ENCODE results near the gene MCRIP1. TPM values are rescaled to one million over a fixed set of nuclear protein-coding genes. Genes with fewer than 3 reads are reported as not detected.
A peak's percentile ranks its signal among the peaks of the same experiment; 100 is the strongest.

MCRIP1 gene
- total and polyA plus RNA-seq, 2 of the 4 experiments (the other 2 are of a cell fraction): 56.5 to 164 TPM

GRCh38 chr17:81845361-81845760 lies 12.3 kb upstream of the MCRIP1 start:
- ATAC-seq (ENCODE audit: low read depth) (no peak), DNase-seq (no peak)
- peaks cover 49% of the 10 kb centered on the region for H4K20me1 ChIP-seq (ENCODE audit: insufficient read depth, low read length)
- H2AK9ac ChIP-seq (replicated peaks; ENCODE audit: low read depth, low read length, poor library complexity): peak overlapping the region; percentile 78
- H2BK15ac ChIP-seq (ENCODE audit: low read depth, low read length): no peak overlapping the region
- peaks cover 62% of the 10 kb centered on the region for H3K36me3 ChIP-seq (ENCODE audit: control insufficient read depth, insufficient read depth, low read length)
- no peak overlapping the region for H4K91ac ChIP-seq (ENCODE audit: insufficient read depth, low read depth, low read length)
- ChIA-PET CTCF (no interaction called here), POLR2A (ENCODE audit: unreplicated experiment) (interaction anchor here (1.0 kb wide), 1 partner anchor 10 kb away, joined by 3 read pairs; no protein-coding TSS in a partner anchor)
- H2BK120ac ChIP-seq (ENCODE audit: low read depth, low read length): no peak overlapping the region
- H3K56ac ChIP-seq (ENCODE audit: extremely low read depth, insufficient read depth, low read length): no peak overlapping the region
- H3K18ac ChIP-seq (ENCODE audit: low read depth, low read length): no peak overlapping the region
- WGBS, 2 experiments (ENCODE audit: extremely low coverage in 2 of 2, insufficient read length in 1 of 2): 96% methylated on average over 11 of the region's 13 CpGs; no CpG with 5 or more reads in 1 of the 2 experiments
- no peak overlapping the region for H2BK5ac ChIP-seq (ENCODE audit: low read depth, low read length, poor library complexity, severe bottlenecking)
- no peak overlapping the region for H3K27ac ChIP-seq (ENCODE audit: insufficient read depth, low read length)
- H3K4me1 ChIP-seq (ENCODE audit: control insufficient read depth, insufficient read depth, low read length): no peaks in the 10 kb centered on the region
- H3K23ac ChIP-seq (ENCODE audit: low read depth, low read length): no peak overlapping the region
- H3K9me3 ChIP-seq (ENCODE audit: control insufficient read depth, insufficient read depth, low read length): no peaks in the 10 kb centered on the region
- dilution Hi-C loops (cut with HindIII; ENCODE audit: low sequenced_read_pairs, unreplicated experiment): no loop called here
- intact Hi-C loops (cut with micrococcal nuclease): no loop called here
- no peak overlapping the region for H2BK20ac ChIP-seq (ENCODE audit: low read depth, low read length)
- no peak overlapping the region for H4K8ac ChIP-seq (ENCODE audit: low read depth in 2 of 2, low read length in 2 of 2)
- no peak overlapping the region for H2AK5ac ChIP-seq (ENCODE audit: low read depth, low read length)
- no TSS peak for BruUV-seq (replicated peaks)
- in situ Hi-C loops (cut with MboI; ENCODE audit: low sequenced_read_pairs): no loop called here
- H3K27me3 ChIP-seq (ENCODE audit: control insufficient read depth, insufficient read depth, low read length): no peaks in the 10 kb centered on the region
- no peak overlapping the region for H3K4me2 ChIP-seq (ENCODE audit: low read depth, low read length)
- no peak overlapping the region for H3K4me3 ChIP-seq (ENCODE audit: insufficient read depth, low read depth, low read length)
- no peak overlapping the region for H3K9ac ChIP-seq (ENCODE audit: low read depth, low read length)
- no peak overlapping the region for H4K5ac ChIP-seq (ENCODE audit: low read depth, low read length)
- H3K4ac ChIP-seq (ENCODE audit: low read depth, low read length): no peak overlapping the region
- no peak overlapping the region for H3K14ac ChIP-seq (replicated peaks; ENCODE audit: low read depth, low read length)
- H3K79me1 ChIP-seq (ENCODE audit: low read depth in 1 of 2, low read length in 2 of 2): peaks cover 4 to 37% of the 10 kb centered on the region in 2 experiments
- no peaks in the 10 kb centered on the region for H3K9me1 ChIP-seq (ENCODE audit: insufficient read depth, low read length)
- no peak for TF ChIP-seq RFX5 (IDR thresholded peaks at IDR 0.05; ENCODE audit: low read depth, low read length)
- no peak overlapping the region for H2AFZ ChIP-seq (replicated peaks; ENCODE audit: low read length, poor library complexity)
